C4-2B (cell line): ENCODE data around the gene PAFAH1B2.
"Not testable (repeated sequence)": the region's sequence is repeated elsewhere in the genome, so short reads cannot be mapped to it uniquely, and the experiment has no call there.

Source experiments
- H3K27ac ChIP-seq: fragments of 450-650 bp; 2 replicates; pipeline ENCODE4 v1.5.1; 2017
- CTCF ChIP-seq: fragments of 450-650 bp; conservative IDR thresholded peaks from 2 replicates; pipeline ENCODE4 v1.5.1; 2017; ENCODE audit warnings: mild to moderate bottlenecking
- ZFX ChIP-seq: fragments of 450-650 bp; IDR thresholded peaks from 2 replicates; pipeline ENCODE4 v1.6.1; 2017

Gene PAFAH1B2

GRCh38 chr11:117201658-117202305, 57.7 kb downstream of the PAFAH1B2 start:
- no peak for TF ChIP-seq CTCF
- no peak for TF ChIP-seq ZFX
- no peak overlapping the region for H3K27ac ChIP-seq

DNA sequence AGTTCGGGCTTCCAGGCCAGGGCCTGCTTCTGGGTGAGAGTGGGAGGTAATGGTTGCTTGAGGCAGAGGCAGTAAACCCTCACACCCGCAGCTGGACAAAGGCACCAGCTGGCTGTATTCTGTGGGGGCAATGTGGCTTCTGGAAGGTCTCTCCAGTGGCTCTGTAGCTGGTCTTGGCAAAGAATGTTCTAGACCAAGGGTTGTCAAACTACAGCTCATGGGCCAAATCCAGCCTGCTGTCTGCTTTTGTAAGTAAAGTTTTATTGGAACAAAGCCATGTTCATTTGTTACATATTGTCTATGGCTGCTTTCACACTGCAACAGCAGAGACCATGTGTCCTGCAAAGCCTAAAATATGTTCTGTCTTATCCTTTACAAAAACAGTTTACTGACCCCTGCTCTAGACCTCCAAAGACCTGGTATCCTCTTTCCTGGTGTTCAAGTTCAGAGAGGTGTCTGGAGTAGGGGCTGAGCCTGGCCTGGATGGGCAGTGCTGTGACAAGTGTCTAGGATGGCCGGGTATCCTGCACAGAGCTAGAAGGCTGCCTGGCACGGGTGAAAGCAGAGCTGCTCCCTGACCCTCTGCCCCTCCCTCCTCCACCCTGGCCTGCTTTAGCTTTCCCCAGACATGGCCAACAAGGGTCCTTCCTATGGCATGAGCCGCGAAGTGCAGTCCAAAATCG, 58.4 kb downstream of the PAFAH1B2 start:
- TF ChIP-seq CTCF (no peak), ZFX (no peak)
- no peak overlapping the region for H3K27ac ChIP-seq

DNA sequence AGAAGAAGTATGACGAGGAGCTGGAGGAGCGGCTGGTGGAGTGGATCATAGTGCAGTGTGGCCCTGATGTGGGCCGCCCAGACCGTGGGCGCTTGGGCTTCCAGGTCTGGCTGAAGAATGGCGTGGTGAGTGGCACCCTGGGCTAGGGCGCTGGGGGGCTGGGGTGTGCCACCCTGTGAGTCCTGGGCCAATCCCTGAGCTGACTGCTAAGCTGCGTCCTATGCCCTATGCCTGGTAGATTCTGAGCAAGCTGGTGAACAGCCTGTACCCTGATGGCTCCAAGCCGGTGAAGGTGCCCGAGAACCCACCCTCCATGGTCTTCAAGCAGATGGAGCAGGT, 59.0 kb downstream of the PAFAH1B2 start:
- TF ChIP-seq CTCF (no peak), ZFX (no peak)
- no peak overlapping the region for H3K27ac ChIP-seq

- no peak overlapping the region for H3K27ac ChIP-seq
Observed at GRCh38 chr11:117204283-117205080, 60.4 kb downstream of the PAFAH1B2 start.

DNA sequence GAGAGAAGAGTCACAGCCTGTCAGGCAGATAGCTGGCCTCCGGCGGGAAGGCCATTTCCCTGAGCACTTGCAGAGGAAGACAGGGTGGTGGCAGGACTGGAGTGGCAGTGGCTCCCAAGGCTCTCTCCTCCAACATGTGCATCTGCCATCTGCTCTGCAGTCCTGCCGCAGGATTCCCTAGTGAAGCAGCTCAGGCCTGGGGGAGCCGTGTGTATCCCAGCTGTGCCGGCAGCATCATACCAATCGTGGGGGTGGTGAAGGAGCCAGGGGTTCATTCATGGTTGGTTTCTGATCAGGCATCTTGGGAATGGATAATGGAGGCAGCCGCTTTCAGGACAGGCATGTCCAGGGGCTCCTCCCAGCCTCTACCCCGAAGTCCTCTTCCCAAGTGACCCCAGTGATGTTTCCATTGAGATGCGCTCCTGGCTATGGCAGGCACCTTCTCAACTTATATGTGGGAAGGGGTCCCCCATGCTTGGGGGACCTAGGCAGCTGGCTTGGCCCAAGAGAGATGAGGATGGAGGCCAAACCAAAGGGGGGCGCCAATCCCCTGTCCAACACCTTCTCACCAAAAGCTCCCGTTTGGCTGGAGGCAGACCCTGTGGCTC, 61.2 kb downstream of the PAFAH1B2 start:
- TF ChIP-seq CTCF (no peak), ZFX (no peak)
- H3K27ac ChIP-seq, result no peak overlapping the region

More at GRCh38 chr11:117204283-117205080, 60.4 kb downstream of the PAFAH1B2 start:
- TF ChIP-seq ZFX, result no peak
- no peak for TF ChIP-seq CTCF

DNA sequence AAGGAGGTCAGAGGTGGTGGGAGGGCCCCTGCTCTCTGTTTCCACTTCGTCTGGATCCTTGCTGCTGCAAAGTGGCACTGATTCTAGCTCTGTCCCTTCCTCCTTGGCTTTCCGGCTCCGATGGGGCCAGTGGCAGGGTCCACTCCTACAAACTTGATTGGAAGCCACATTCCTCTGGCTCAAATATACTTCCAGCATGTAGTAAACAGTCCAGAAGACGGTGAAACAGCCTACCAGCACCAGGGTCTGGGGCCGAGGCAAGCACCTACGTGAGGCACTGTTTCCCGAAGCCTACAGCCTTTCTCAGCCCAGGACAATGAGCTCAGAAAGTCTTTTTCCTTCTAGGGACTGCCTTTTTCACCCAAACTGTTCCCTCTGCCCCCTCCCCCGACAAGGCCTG, 62.0 kb downstream of the PAFAH1B2 start:
- H3K27ac ChIP-seq, result not testable (repeated sequence)

DNA sequence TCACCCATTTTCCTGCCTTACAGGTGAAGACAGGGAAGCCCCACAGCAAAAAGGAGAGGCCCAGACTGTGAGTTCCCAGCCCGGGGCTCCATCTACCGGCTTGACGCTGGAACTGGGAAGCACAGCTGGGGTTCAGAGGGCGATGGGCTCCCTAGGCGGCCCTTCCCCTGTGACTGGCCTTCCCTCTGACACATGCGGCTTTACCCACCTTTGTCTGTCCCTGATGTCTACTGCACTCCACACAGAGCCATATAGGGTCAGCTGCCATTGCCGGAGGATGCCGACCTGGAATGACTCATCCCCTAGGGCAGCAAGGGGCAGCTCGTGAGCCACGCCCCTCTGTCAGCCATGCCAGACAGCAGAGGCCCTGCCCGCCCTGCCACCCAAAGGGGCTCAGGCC, 62.8 kb downstream of the PAFAH1B2 start:
- H3K27ac ChIP-seq, result not testable (repeated sequence)

DNA sequence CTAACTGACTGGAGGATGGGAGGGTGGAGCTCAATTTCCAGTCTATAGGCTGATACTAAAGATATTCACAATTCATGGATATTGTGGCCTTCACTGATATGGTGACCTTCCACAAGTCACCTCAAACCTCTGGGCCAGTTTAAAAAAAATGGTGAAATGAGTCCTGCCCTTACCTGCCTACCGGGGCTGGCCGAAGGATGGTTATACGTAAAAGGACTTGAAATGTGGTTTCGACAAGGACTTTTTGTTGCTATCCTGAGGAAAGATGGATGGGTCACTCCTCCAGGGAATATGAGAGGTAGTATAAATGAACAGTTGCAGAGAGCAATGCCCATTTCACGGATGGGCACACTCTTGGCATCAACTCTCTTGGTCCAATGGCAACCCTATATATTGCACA, 63.4 kb downstream of the PAFAH1B2 start:
- H3K27ac ChIP-seq, result not testable (repeated sequence)

DNA sequence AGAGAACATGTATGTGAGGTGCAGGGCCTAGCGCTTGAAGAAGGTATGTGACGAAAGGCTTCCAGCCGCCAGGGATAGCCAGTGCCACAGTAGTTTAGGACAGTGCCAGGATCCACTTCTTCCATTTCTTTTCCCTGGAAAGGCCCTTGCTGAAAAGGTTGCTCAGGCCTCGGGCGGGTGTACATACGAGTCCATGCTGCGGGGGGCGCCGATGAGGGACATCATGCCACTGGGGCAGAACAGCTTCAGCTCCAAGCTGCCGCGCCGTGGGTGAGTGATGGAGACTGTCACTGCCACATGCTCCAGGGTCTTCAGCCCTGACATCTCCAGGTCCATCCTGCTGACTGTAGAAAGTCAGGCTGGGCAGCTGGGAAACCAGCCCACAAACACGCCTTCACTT, 64.6 kb downstream of the PAFAH1B2 start:
- not testable (repeated sequence) for H3K27ac ChIP-seq

DNA sequence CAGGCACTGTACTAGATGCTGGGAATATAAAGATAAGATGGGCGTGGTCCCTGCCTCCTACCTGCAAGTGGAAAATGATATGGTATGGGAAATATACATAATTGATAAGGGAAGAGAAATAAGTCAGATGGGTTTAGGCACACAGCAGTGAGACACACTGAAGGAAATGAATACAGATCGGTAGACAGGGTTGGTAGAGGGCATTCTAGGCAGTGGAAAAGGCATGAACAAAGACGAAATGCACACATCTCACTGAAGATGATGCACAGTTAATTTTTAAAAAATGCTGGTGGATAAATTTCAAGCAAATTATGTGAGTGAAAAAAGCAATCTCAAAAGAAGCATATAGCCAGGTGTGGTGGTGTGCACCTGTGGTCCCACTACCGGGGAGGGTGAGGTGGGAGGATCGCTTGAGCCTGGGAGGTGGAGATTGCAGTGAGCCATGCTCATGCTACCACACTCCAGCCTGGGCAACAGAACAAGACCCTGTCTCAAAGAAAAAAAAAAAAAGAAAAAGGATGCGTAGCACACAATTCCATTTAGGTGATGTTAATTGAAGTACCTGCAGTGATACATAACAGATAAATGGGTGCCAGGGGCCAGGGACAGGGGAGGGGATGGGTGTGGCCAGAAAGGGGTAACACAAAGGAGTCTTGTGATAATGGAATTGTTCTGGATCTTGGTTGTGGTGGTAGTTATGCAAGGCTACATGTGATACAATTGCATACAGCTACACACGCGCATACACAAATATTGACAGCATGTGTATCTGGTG, 65.5 kb downstream of the PAFAH1B2 start:
- not testable (repeated sequence) for H3K27ac ChIP-seq
